Vagina (tissue), 2 donors: ENCODE measurements around the gene BAZ2B.

Source experiments
- POLR2A ChIP-seq, 2 donors: fragments of 450-650 bp; IDR thresholded peaks; one replicate each; pipeline ENCODE4 v1.6.1; 2017; ENCODE audit warnings: antibody characterized with exemption in 2 of 2, mild to moderate bottlenecking in 2 of 2, moderate library complexity in 2 of 2
- POLR2AphosphoS5 ChIP-seq, 2 donors: sonication (generic); formaldehyde crosslinking; IDR thresholded peaks; one replicate each; pipeline ENCODE4 v1.9.0; 2017; ENCODE audit warnings: antibody characterized with exemption in 2 of 2, mild to moderate bottlenecking in 2 of 2, low read depth in 1 of 2; ENCODE audit not compliant: insufficient read depth in 1 of 2
- TF ChIP-seq, protein P1 (sequence below), 3 experiments: fragments of 450-650 bp in 2 of 3; fragments of 200-600 bp in 1 of 3; sonication (generic) in 1 of 3; IDR thresholded peaks; one replicate each; pipeline ENCODE4 v1.5.1; 2017 to 2019; ENCODE audit warnings: antibody characterized with exemption in 3 of 3, mild to moderate bottlenecking in 2 of 3, moderate library complexity in 2 of 3

GRCh38 chr2:159460227-159460626, 156.1 kb downstream of the BAZ2B start:
- TF ChIP-seq POLR2AphosphoS5 (IDR thresholded peaks at IDR 0.05; ENCODE audit: insufficient read depth in 1 of 2, low read depth in 1 of 2) = no peak
- TF ChIP-seq, protein P1, sequence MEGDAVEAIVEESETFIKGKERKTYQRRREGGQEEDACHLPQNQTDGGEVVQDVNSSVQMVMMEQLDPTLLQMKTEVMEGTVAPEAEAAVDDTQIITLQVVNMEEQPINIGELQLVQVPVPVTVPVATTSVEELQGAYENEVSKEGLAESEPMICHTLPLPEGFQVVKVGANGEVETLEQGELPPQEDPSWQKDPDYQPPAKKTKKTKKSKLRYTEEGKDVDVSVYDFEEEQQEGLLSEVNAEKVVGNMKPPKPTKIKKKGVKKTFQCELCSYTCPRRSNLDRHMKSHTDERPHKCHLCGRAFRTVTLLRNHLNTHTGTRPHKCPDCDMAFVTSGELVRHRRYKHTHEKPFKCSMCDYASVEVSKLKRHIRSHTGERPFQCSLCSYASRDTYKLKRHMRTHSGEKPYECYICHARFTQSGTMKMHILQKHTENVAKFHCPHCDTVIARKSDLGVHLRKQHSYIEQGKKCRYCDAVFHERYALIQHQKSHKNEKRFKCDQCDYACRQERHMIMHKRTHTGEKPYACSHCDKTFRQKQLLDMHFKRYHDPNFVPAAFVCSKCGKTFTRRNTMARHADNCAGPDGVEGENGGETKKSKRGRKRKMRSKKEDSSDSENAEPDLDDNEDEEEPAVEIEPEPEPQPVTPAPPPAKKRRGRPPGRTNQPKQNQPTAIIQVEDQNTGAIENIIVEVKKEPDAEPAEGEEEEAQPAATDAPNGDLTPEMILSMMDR (IDR thresholded peaks at IDR 0.05) = no peak
- no peak for TF ChIP-seq POLR2A (IDR thresholded peaks at IDR 0.05)
